Epithelial cell of esophagus (primary cell): ENCODE measurements around the gene MRPL38.

Experiments used
- DNase-seq: peaks from one replicate; pipeline ENCODE4 v3.0.0; 2010; ENCODE audit warnings: low read depth
- H3K4me3 ChIP-seq: 2 replicates; pipeline ENCODE4 v1.5.1; 2011; ENCODE audit warnings: mild to moderate bottlenecking, low read length, control low read depth
- CTCF ChIP-seq: IDR thresholded peaks from 2 replicates; pipeline ENCODE4 v1.5.1; 2011; ENCODE audit warnings: low read depth, mild to moderate bottlenecking, low read length, control low read depth, inconsistent platforms; ENCODE audit not compliant: insufficient read depth; ENCODE audit errors: missing control alignments

Gene MRPL38

GRCh38 chr17:75927286-75927922 is 22.7 kb upstream of the MRPL38 start:
- peak; percentile 61 for TF ChIP-seq CTCF
- H3K4me3 ChIP-seq: no peak overlapping the region
- DNase-seq: peak; percentile 74

GRCh38 chr17:75926456-75926855 is 21.8 kb upstream of the MRPL38 start:
- no peak for DNase-seq
- no peak for TF ChIP-seq CTCF
- H3K4me3 ChIP-seq: no peak overlapping the region

GRCh38 chr17:75925912-75926311 is 21.2 kb upstream of the MRPL38 start:
- H3K4me3 ChIP-seq: no peak overlapping the region
- TF ChIP-seq CTCF: no peak
- DNase-seq: no peak

- no peak for TF ChIP-seq CTCF
- no peak overlapping the region for H3K4me3 ChIP-seq
- no peak for DNase-seq
These were observed 20.4 kb upstream of the MRPL38 start for GRCh38 chr17:75925103-75925502.

- H3K4me3 ChIP-seq: no peak overlapping the region
- no peak for TF ChIP-seq CTCF
- DNase-seq: no peak
These were observed 18.5 kb upstream of the MRPL38 start for GRCh38 chr17:75922963-75923874.

GRCh38 chr17:75922173-75922961 is 17.7 kb upstream of the MRPL38 start:
- no peak for TF ChIP-seq CTCF
- no peak overlapping the region for H3K4me3 ChIP-seq
- DNase-seq: no peak
